Sigmoid colon (tissue), 4 donors: Measurements from ENCODE around the gene UBR1.

Source experiments
- EP300 ChIP-seq, 4 donors: sonication (generic); formaldehyde crosslinking; IDR thresholded peaks; one replicate each; pipeline ENCODE4 v1.6.1; 2017; ENCODE audit warnings: antibody characterized with exemption in 4 of 4
- POLR2A ChIP-seq, 2 donors: fragments of 450-650 bp; IDR thresholded peaks; one replicate each; pipeline ENCODE4 v1.6.1; 2016; ENCODE audit warnings: antibody characterized with exemption in 2 of 2, mild to moderate bottlenecking in 2 of 2, moderate library complexity in 2 of 2
- POLR2AphosphoS5 ChIP-seq, 4 donors: sonication (generic); formaldehyde crosslinking; IDR thresholded peaks; one replicate each; pipeline ENCODE4 v1.6.1; 2017; ENCODE audit warnings: antibody characterized with exemption in 4 of 4
- TF ChIP-seq, protein P1 (sequence below), 4 experiments: fragments of 450-650 bp in 3 of 4; fragments of 200-600 bp in 1 of 4; IDR thresholded peaks; one replicate each; pipeline ENCODE4 v1.5.1; 2016 to 2019; ENCODE audit warnings: antibody characterized with exemption in 4 of 4, mild to moderate bottlenecking in 3 of 4, moderate library complexity in 2 of 4

DNA sequence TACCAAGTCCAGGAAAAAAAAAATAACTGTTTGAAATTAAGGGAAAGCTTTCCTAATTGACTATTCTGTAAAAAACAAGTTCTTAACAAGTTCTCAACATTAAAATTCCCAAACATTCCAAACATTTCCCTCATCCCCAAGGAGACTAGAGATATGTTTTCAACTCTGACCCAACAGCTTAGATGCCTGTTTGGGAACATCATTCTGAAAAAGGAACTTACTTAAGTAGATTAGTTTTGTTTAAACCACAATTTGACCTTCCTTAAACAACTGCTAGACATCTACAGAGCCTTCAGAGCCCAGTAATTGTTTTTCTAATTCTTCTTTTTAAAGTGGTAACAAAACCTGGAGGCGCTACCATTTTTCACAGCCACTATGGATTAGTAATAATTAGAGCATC is 12.8 kb downstream of the UBR1 start:
- TF ChIP-seq POLR2A (IDR thresholded peaks at IDR 0.05) (no peak), POLR2AphosphoS5 (IDR thresholded peaks at IDR 0.05) (no peak), EP300 (IDR thresholded peaks at IDR 0.05) (no peak)
- TF ChIP-seq, protein P1, sequence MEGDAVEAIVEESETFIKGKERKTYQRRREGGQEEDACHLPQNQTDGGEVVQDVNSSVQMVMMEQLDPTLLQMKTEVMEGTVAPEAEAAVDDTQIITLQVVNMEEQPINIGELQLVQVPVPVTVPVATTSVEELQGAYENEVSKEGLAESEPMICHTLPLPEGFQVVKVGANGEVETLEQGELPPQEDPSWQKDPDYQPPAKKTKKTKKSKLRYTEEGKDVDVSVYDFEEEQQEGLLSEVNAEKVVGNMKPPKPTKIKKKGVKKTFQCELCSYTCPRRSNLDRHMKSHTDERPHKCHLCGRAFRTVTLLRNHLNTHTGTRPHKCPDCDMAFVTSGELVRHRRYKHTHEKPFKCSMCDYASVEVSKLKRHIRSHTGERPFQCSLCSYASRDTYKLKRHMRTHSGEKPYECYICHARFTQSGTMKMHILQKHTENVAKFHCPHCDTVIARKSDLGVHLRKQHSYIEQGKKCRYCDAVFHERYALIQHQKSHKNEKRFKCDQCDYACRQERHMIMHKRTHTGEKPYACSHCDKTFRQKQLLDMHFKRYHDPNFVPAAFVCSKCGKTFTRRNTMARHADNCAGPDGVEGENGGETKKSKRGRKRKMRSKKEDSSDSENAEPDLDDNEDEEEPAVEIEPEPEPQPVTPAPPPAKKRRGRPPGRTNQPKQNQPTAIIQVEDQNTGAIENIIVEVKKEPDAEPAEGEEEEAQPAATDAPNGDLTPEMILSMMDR (IDR thresholded peaks at IDR 0.05), result no peak
